HG03045 (cell line): ENCODE results near the gene VIPAS39.

Source experiments
- ATAC-seq: cut with Tn5 transposase; IDR thresholded peaks from one replicate; pipeline ENCODE4 v1.9.1; 2021; ENCODE audit warnings: mild to moderate bottlenecking, moderate library complexity; ENCODE audit not compliant: unreplicated experiment

The VIPAS39 gene

GRCh38 chr14:77457522-77458248 lies at the start of gene VIPAS39, which contains the start of gene AHSA1:
Gene VIPAS39, minus strand, starts transcription at chr14:77457601. Its CDS starts 3,499 bp downstream, at chr14:77454102.
Gene AHSA1, plus strand, starts transcription at chr14:77458093. Its CDS starts 97 bp downstream, at chr14:77458190.
- peak; percentile 90 for ATAC-seq

GRCh38 chr14:77505031-77505430 lies 47.6 kb upstream of the VIPAS39 start:
- no peak for ATAC-seq

GRCh38 chr14:77503138-77503537 lies 45.7 kb upstream of the VIPAS39 start:
- ATAC-seq: no peak

GRCh38 chr14:77502109-77502782 lies 44.8 kb upstream of the VIPAS39 start:
- no peak for ATAC-seq

GRCh38 chr14:77498984-77499527 lies 41.7 kb upstream of the VIPAS39 start:
- no peak for ATAC-seq

- no peak for ATAC-seq
These were observed 40.9 kb upstream of the VIPAS39 start, which contains the start of gene ISM2 for GRCh38 chr14:77498120-77498979. Gene ISM2, minus strand, starts transcription at chr14:77498816. Its CDS starts 23 bp downstream, at chr14:77498793.

- no peak for ATAC-seq
These were observed 37.9 kb upstream of the VIPAS39 start for GRCh38 chr14:77495334-77495733.

- no peak for ATAC-seq
These were observed 33.7 kb upstream of the VIPAS39 start for GRCh38 chr14:77491056-77491455.

- no peak for ATAC-seq
These were observed 33.1 kb upstream of the VIPAS39 start for GRCh38 chr14:77490347-77490986.

GRCh38 chr14:77489041-77489440 lies 31.6 kb upstream of the VIPAS39 start:
- no peak for ATAC-seq

GRCh38 chr14:77488558-77488957 lies 31.2 kb upstream of the VIPAS39 start:
- ATAC-seq: no peak

GRCh38 chr14:77485901-77486678 lies 28.7 kb upstream of the VIPAS39 start:
- no peak for ATAC-seq

- ATAC-seq: no peak
These were observed 27.9 kb upstream of the VIPAS39 start for GRCh38 chr14:77485256-77485655.

GRCh38 chr14:77482422-77482821 lies 25.0 kb upstream of the VIPAS39 start:
- ATAC-seq: no peak

- peak; percentile 80 for ATAC-seq
These were observed 21.4 kb upstream of the VIPAS39 start for GRCh38 chr14:77478796-77479195.

- ATAC-seq: no peak
These were observed 20.6 kb upstream of the VIPAS39 start for GRCh38 chr14:77478029-77478428.

- ATAC-seq: no peak
These were observed 18.2 kb upstream of the VIPAS39 start for GRCh38 chr14:77475432-77476115.

- ATAC-seq: no peak
These were observed 17.2 kb upstream of the VIPAS39 start for GRCh38 chr14:77474479-77475177.
